ENCODE measurements around the gene IL15RA. TPM values are rescaled to one million over a fixed set of nuclear protein-coding genes. Genes with fewer than 3 reads are reported as not detected.
"Not testable (repeated sequence)": the region's sequence is repeated elsewhere in the genome, so short reads cannot be mapped to it uniquely, and the experiment has no call there.

Gene IL15RA
- total RNA-seq, 1 donor from 2014 or later, result 7.0 TPM

DNA sequence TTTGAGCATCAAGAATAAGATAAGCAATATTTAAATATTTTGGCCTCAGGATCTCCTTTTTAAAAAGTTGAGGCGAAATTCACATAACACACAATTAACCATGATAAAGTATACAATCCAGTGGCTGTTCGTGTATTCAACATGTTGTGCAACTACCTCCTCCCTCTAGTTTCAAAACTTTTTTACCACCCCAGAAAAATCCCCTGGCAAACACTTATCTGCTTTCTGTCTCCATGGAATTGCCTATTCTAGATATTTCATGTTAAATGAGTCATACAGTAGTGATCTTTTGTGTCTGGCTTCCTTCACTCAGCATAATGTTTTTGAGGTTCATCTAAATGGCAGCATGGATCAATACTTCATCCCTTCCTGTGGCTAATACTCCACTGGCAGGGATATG, 31.8 kb upstream of the IL15RA start:
- ATAC-seq, result peak; percentile 77

DNA sequence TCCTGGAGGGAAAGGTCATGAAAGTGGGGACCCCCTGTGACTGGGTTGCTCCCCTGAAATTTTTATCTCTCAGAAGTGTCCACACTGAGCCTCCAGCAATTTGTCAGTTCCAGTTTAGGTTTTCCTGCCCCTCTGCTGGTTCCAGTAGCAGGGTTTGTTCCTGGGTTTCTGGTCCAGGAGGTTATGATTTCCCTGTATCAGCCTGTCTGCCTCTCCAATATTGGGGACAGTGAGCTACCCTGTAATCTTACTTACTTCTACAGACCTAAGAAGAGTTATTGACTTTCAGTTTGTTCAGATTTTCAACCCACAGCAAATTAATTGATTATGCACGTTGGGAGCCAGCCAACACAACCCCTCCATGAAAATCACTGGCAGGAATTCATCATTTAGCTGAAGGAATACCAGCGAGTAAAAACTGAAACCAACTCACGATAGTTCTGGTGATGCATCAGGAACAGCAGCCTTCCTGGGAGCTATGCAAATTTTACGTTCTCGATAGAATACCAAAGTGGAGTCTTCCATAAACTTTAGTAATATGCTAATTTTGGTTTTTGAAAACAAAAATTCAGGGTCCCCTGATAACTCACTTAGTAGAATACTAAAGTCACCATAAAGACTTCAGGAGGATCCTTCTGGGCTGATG, 31.3 kb upstream of the IL15RA start:
- intact Hi-C loops (cut with micrococcal nuclease), result no loop called here
- DNase-seq (no peak), ATAC-seq (peak; percentile 55)

More for the DNA sequence above, 31.8 kb upstream of the IL15RA start:
- intact Hi-C loops (cut with micrococcal nuclease), result no loop called here
- no peak for DNase-seq

DNA sequence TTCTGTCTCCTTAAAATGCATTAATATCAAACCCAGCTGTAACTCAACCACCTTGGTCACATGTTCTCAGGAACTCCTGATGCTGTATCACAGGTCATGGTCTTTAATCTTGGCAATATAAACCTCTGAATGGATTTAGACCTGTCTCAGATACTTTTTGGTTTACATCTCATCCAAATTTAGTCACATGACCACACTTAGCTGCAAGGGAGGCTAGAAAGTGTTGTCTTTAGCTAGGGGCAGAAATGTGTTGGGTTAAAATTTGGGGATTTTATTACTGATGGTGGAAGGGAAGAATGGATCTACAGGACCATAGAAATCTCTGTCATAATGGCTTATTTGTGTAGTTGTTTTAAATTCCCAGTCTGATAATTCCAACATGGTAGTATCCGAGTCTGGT, 29.6 kb upstream of the IL15RA start:
- intact Hi-C loops (cut with micrococcal nuclease), result no loop called here

DNA sequence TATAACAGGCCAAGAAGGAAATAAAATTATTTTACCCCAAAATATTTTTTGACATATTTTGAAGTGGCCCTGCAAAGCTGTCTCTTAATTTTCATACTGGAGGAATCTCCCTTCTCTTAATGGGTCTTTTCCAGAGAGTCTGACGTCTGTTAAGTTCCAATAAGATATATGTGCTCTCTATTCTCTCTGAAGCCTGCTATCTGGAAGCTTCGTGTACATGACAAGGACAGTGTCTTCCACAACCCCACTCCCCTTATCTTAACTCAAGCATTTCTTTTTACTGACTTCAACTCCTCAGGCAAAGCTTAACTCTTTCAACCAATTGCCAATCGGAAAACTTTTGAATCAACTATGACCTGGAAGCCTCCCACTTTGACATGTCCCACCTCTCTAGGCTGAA, 29.2 kb upstream of the IL15RA start:
- DNase-seq, result no peak
- no peak for ATAC-seq
- intact Hi-C loops (cut with micrococcal nuclease), result no loop called here

More for the DNA sequence above, 29.6 kb upstream of the IL15RA start:
- ATAC-seq (no peak), DNase-seq (no peak)

DNA sequence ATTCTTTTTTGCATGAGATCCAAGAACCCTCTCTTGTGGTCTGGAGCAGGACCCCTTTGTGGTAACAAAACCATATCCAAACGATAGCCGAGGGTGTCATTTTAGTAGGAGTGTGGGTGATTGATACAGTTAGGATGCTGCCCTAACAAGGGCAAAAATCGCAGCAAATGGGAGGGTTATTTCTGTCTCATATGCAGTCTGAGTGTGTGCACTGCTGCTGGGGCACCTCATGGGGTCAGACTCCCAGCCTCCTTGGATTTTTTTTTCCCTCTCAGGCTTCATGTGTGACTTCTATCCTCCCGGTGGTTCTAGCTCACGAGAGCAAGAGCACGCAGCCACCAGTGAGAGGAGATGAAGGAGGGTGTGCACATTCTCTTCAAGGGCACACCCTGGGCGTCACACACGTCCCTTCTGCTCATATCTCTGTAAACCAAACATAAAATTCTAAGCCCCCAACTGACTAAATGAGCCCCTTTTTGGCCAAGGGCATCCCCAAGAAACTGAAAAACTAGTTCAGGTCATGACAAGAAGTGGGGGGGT, 28.6 kb upstream of the IL15RA start:
- DNase-seq, result no peak
- no peak for ATAC-seq
- intact Hi-C loops (cut with micrococcal nuclease), result no loop called here

DNA sequence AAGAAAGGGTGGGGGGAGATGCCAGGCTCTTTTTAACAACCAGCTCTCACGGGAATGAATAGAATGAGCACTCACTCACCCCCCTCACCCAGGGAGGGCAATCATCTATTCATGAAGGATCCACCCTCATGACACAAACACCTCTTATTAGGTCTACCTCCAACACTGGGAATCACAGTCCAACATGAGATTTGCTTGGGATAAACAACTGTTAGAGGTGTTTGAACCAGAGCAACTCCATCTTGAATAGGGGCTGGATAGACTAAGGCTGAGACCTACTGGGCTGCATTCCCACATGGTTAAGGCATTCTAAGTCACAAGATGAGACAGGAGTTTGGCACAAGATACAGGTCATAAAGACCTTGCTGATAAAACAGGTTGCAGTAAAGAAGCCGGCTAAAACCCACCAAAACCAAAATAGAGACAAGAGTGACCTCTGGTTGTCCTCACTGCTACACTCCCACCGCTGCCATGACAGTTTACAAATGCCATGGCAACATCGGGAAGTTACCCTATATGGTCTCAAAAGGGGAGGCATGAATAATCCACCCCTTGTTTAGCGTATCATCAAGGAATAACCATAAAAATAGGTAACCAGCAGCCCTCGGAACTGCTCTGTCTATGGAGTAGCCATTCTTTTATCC, 27.9 kb upstream of the IL15RA start:
- DNase-seq; intact Hi-C loops (cut with micrococcal nuclease); ATAC-seq: not testable (repeated sequence)

DNA sequence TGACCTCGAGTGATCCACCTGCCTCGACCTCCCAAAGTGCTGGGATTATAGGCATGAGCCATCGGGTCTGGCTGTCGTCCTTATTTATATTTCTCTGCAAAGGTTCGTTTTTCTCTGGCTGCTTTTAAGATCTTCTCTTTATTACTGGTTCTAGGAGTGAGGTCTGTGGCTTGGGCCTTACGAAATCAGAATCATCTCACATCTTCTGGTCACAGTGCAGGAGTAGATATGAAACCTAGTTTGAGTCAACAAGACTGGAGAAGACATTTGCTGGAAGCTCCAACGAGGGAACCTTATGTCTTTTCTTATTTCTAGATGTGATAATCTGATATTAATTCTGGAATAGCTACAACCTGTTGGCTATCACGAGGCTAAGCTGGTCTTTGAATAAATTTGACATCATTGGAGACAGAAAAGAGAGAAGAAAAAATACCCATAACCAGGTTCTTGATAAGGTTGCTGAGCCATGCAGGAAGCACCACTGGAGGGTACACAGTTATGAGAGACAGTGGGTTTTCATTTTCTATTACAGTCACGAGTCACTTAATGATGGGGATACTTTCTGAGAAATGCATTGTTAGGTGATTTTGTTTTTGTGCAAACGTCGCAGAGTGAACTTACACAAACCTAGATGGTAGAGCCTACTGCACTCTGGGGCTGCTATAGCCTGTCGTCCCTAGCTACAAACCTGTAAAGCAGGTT, 25.6 kb upstream of the IL15RA start:
- ATAC-seq, result no peak
- intact Hi-C loops (cut with micrococcal nuclease), result no loop called here

DNA sequence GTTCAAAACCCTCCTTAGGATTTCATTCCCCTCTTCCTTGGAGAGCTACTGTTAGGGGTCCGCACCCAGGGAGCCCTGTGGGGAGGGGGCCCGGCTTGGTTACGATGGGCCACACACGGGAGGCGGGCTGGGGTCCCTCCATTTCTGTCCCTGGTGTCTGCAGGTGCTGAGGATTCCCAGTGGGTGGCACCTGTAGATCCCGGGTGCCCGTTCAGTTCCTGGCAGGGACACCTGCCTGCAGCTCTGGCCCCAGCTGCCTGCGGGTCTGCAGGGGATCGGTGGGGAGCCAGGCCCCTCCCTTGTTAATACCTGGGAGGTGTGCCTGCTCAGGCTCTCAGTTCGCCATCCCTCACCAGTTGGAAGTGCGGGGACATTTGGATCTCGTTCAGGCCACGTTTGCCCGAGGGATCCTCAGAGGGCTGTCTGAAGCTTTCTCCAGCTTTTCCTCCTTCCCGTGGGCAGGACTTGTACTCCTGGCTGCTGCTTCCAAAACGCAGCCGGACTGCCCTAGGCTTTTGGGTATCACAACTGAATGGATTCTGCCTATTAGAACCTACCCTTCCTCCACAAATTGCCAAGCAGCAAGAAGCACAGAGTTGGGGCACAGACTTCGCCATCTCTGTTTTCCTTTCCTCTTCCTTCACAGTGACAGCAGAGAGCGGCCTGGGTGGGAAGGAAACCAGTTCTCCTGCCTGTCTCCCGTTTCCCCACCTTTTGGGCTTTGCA, 22.3 kb upstream of the IL15RA start:
- ATAC-seq, result no peak
- DNase-seq, result no peak
- intact Hi-C loops (cut with micrococcal nuclease), result no loop called here

More for the DNA sequence above, 25.6 kb upstream of the IL15RA start:
- DNase-seq, result no peak

DNA sequence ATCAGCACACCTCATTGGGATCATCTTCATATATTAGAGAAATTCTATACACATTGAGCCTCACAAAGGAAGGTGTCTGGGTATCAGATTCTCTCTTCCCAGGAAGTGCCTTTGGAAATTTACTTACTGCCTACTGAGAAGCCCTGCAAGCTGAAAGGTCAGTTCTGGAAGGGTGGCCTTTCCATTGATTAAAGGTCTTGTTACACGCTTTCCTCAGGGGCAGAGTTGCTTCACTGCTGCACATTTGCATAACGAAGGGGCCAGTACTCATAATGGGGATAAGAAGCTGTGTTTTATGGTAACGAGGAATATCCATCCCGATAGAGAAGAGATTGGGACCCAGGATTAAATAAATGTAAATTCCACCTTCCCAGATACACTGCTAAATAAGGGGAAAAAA, 19.4 kb upstream of the IL15RA start:
- no peak for ATAC-seq
- intact Hi-C loops (cut with micrococcal nuclease), result no loop called here
- no peak for DNase-seq

DNA sequence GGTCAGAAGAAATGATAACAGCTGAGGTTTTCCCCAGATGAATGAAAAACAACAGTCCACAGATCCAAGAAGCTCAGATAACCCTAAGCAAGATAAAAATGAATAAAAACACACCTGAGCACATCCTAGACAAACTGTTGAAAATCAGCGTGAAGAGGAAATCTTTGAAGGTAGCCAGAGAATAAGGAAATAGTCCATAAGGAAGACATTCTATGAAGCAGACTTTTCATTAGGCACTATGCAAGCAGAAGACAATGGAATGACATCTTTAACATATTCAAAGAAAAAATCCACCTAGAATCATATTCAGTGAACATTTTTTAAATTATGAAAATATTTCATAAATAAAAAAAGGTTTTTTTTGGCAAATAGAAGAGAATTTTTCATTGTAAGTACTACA, 15.1 kb upstream of the IL15RA start:
- ATAC-seq, result no peak
- intact Hi-C loops (cut with micrococcal nuclease), result no loop called here
- DNase-seq, result no peak

DNA sequence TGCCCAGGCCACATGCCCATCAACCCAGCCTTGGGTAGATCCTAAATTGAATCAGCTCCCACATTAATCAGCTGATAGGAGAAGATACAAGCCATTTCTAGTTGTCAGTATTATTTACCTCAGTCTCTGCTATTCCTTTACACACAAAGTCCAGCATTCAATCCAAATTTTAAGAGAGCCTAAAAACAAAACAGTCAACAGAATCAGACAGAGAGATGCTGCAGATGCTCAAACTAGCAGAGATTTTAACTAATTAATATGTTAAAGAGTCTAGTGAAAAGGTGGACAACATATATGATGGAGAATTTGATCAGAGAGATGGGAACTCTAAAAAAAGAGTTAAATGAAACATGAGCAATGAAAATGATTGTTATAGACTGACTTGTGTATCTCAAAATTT, 14.4 kb upstream of the IL15RA start:
- no peak for DNase-seq
- intact Hi-C loops (cut with micrococcal nuclease), result no loop called here
- no peak for ATAC-seq

DNA sequence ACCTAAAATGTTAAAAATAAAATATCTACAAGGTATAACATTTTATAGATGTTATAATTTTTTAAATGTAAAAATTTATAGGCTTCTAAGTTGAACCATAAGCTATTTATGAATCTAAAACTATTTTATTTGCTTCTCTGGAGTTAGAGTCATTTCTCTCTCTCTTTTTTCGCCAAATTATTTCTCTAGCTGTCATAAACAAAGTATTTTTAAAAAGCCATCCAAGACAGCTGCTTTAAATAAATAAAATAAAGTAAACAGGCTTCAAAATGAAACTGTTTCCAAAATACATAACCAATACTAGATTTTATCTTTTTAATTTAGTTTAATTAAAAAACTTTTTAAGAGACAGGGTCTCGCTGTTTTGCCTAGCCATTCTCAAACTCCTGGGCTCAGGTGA, 12.4 kb upstream of the IL15RA start:
- no peak for ATAC-seq
- intact Hi-C loops (cut with micrococcal nuclease), result no loop called here
- no peak for DNase-seq

DNA sequence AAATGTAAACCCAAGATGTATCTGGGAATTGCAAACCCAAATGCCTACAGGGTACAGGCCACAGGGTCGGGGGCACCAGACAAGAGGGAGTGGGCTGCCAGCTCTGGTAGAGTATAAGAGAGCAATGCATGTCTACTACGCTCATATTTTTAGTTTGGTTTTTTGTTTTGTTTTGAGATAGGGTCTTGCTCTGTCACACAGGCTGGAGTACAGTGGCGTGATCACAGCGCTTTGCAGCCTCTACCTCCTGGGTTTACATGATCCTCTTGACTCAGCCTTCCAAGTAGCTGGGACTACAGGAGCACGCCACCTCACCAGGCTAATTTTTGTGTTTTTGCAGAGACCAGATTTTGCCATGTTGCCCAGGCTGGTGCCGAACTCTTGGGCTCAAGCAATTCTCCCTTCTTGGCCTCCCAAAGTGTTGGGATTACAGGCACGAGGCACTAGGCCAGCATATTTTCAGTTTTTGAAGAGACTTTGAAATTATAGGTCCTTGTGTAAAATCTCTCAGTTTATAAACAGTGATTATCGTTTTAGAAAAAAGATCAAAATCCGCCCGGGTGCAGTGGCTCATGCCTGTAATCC, 11.1 kb upstream of the IL15RA start:
- DNase-seq, result no peak
- intact Hi-C loops (cut with micrococcal nuclease), result no loop called here
- ATAC-seq, result no peak

DNA sequence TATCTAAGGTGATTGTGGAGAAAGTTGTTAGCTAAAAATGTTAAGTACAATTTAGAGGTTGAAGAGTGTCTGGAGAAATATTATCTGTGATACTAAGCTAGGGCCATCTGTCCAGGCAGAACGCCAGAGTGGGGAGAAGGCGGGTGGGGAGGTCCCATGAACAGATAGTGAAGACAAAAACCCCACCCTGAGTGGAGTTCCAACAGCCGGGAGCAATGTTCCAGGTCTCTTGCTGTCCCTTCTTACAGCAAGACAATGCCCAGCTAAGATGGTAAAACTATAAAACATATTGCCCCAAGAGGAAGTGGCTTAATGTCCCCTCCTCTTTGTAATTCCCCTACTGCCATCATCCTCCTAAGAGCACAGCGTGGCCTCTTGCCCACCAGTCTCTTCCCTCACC, 10.4 kb upstream of the IL15RA start:
- intact Hi-C loops (cut with micrococcal nuclease), result no loop called here
- ATAC-seq, result peak; percentile 85
- DNase-seq, result peak; percentile 82

DNA sequence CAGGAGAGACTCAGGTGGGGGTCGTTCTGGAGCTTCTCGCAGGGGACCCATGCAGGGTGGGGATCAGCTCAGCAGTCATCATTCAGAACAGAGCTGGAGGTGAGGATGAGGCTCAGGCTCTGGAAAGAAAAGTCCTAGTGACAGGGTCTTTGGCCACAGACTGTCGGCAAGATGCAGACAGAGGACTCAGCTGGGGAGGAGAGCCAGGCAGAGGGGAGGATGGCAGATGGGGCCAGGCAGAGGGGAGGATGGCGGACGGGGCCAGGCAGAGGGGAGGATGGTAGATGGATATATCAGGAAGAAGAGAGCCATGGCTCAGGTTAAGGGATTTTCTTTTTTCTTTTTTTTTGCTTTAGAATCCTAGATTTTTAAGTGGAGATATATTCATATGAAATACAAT, 7.7 kb upstream of the IL15RA start:
- DNase-seq (no peak), ATAC-seq (no peak)
- intact Hi-C loops (cut with micrococcal nuclease), result no loop called here

DNA sequence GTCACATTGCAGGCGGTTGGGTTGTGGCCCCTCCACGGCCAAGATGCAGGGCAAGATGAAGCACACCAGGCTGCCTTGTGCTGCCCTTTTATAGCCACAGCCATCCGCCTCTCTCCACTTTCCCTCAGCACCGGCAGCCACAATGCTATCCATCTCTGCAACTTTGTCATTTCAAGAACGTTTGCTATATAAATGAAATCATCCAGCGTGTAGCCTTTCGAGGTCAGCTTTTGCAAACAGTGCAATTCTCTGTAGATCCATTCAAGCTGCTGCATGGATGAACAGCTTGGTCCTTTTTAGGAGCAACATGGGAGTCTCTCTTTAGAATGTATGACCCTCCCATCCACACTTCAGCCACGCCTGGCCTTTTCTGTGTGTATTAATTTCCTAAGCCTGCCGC, 6.4 kb upstream of the IL15RA start:
- DNase-seq, result no peak
- intact Hi-C loops (cut with micrococcal nuclease), result no loop called here
- peak; percentile 49 for ATAC-seq

DNA sequence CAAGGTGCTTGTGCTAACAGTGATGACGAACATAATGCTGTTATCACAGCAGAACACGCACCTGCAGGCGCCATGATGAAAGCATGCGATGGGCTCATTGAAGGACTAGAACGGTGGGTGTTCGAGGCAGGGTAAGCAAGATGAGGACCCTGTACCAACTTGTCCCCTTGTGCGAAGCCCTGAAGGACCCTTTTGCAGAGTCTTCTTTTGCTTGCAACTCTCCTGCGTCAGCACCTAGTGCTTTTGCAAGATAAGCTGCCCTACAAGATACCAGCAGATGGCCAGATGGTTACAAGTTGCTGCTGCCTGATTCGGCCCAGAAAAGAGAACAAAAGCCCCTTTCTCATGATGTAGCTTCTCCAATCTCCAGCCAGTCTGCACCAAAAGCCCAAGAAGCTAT, 4.2 kb upstream of the IL15RA start:
- ATAC-seq (no peak), DNase-seq (no peak)
- intact Hi-C loops (cut with micrococcal nuclease), result no loop called here

DNA sequence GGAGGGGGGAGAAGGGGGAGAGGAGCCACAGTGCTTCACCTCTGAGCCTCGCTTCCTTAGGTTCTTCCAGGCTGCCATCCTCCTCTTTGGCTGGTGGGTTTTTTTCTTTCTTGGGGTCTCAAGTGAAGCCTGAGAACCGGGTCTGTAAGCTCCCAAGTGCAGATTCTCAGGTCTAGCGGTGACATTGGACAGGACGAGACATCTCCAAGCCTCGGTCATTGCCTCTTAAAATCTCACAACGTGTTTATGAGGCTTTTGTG, 817 bp upstream of the IL15RA start:
- no peak for ATAC-seq
- intact Hi-C loops (cut with micrococcal nuclease), result no loop called here

DNA sequence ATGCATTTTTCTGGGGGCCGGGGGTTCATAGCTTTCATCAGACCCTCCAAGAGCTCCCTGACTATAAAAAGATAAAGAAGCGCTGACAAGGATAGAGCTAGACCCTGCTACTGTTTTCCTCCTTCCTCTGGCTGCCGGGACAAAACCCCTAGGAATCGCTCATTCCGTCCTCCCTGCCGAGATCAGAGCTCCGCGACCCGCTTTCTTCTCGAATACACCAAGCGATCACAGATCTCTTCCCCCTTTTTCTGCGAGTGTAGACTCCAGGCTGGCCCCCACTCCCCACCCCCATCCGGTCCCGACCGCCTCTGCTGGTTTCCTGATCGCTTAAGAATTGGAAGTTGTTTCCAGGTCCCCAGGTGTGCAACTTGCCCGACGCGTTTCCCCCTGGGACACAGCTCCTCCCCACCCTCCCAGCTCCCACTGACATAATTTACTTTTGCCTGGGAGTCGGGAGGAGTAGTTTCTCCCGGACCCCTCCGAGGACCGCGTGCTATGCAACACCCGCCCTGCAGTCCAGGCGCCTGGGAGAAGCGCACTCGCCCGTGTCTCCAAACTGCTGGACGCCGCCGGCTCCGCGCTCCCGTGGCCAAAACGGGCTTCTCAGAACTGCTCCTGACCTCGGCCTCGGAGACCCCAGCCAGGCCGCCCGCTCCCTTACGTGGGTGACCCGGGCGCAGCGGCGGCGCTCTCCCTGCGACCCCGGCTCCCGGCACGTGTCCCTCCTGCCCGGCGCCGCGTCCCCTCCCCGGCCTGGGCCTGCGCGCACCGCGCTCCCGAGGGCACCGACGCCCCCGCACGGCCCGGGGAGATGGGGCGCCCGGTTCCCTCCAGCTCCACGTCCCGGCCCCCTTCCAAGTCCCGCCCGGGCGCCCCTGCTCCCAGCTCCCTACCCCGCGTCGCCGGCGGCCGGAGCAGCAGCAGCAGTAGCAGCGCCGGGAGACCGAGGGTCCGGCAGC, 552 bp downstream of the IL15RA start:
- intact Hi-C loops (cut with micrococcal nuclease), result no loop called here
- peak; percentile 75 for DNase-seq
- peak; percentile 67 for ATAC-seq

More for the DNA sequence above, 817 bp upstream of the IL15RA start:
- DNase-seq, result no peak
